Measurements from ENCODE around the gene FLG2.

DNA sequence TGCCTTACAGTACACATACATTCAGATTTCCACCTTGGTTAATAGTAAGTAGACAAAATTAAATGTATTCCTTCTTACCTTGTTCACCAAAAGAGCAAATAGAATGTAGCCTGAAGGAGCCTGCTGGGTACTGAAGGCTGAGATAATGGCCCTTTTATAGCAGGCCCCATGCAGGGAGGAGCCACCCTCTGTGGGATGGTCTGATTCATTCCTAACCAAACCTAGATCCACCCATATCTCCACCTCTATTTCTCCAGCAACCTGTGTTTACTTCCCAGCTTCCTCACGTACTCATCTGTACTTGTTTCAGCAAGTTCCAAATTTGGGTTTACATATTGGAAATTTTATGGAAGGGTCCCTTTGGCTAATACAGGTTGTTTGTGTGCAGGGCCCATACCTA lies 34.7 kb downstream of the FLG2 start, which contains the start of gene FLG:
- no peak for TF ChIP-seq POLR2A (IDR thresholded peaks at IDR 0.05)
- TF ChIP-seq, protein P1, sequence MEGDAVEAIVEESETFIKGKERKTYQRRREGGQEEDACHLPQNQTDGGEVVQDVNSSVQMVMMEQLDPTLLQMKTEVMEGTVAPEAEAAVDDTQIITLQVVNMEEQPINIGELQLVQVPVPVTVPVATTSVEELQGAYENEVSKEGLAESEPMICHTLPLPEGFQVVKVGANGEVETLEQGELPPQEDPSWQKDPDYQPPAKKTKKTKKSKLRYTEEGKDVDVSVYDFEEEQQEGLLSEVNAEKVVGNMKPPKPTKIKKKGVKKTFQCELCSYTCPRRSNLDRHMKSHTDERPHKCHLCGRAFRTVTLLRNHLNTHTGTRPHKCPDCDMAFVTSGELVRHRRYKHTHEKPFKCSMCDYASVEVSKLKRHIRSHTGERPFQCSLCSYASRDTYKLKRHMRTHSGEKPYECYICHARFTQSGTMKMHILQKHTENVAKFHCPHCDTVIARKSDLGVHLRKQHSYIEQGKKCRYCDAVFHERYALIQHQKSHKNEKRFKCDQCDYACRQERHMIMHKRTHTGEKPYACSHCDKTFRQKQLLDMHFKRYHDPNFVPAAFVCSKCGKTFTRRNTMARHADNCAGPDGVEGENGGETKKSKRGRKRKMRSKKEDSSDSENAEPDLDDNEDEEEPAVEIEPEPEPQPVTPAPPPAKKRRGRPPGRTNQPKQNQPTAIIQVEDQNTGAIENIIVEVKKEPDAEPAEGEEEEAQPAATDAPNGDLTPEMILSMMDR (IDR thresholded peaks at IDR 0.05): no peak
